ENCODE measurements around the gene TBC1D10B.

DNA sequence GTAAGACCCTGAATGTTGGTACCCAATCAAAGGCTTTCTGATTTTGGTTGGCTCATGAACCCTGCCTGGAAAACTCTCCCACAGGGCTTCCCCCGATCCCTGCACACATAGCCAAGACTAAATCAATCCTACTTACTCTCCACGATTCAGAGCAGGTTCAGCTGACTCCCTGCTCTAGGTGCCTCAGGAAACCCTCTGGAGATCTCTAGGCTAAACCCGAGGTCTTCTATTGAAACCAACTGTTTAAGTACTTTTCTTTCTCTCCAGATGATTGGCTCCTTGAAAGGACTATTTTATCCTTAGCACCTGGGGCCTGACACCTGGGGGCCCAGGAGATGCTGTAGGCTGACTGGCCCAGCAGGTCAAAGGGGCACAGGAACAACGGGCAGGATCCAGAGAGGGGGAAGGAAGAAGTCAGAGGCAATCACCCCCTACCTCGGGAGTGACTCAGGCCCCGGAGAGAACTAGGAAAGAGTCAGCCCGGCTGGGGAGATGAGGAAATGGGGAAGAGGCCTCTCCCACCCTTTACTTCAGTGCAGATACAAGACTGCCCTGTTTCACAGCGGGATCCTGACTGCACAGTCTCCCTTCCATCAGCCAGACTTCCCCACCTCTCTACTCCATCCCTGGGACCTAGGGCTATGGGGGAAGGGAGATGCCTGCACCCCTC is 2.0 kb downstream of the TBC1D10B start:
- no peak for TF ChIP-seq CTCF (conservative IDR thresholded peaks at IDR 0.05; ENCODE audit: low read depth, low read length)
- no peak for TF ChIP-seq EZH2 (IDR thresholded peaks at IDR 0.05; ENCODE audit: low read length, unreplicated experiment)

All from PC-3 (cell line).